OCI-LY3 (cell line): ENCODE data around the gene ZDHHC14.

Experiments
- CTCF ChIP-seq: fragments of 200-600, 300-600 bp; sonication (generic); IDR thresholded peaks from 2 replicates; pipeline ENCODE4 v1.5.1; 2014; ENCODE audit warnings: antibody characterized with exemption, low read length, low read depth
- EZH2phosphoT487 ChIP-seq: fragments of 200-600 bp; shearing (Covaris generic); IDR thresholded peaks from 2 replicates; pipeline ENCODE4 v1.6.1; 2018; ENCODE audit warnings: antibody characterized with exemption, mixed run types, low read depth

- TF ChIP-seq CTCF (no peak), EZH2phosphoT487 (no peak)
Observed at GRCh38 chr6:157660414-157660813, 279.4 kb downstream of the ZDHHC14 start.
